ENCODE results near the gene HAND1.

Gene HAND1

GRCh38 chr5:154477382-154478223, 424 bp downstream of the HAND1 start:
- no peak for DNase-seq

GRCh38 chr5:154476354-154477205, 1.4 kb downstream of the HAND1 start:
- DNase-seq = no peak

- DNase-seq = no peak
These were observed 2.3 kb downstream of the HAND1 start for GRCh38 chr5:154475591-154476353.

- no peak for DNase-seq
These were observed 3.4 kb downstream of the HAND1 start for GRCh38 chr5:154474396-154475334.

- DNase-seq = no peak
These were observed 4.3 kb downstream of the HAND1 start for GRCh38 chr5:154473581-154474283.

GRCh38 chr5:154472871-154473580, 5.0 kb downstream of the HAND1 start:
- DNase-seq = no peak

GRCh38 chr5:154470947-154471870, 6.8 kb downstream of the HAND1 start:
- no peak for DNase-seq

DNA sequence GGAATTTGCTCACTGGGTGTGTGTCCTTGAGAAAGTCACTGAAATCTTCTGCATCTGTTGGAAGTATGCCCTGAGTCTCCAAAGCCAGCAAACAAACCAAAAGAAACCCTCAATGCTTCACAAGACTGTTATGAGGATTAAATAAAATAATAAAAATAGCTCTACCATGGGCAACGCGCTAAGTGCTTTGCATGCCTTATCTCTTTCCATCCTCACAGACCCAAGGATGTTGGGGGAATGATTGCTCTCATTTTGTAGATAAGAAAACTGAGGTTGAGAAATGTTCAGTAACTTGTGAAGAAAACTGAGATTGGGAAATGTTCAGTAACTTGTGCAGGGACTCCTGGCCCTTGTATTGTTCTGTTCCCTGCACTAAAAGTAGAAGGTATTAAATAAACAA, 7.9 kb downstream of the HAND1 start:
- DNase-seq = no peak

DNA sequence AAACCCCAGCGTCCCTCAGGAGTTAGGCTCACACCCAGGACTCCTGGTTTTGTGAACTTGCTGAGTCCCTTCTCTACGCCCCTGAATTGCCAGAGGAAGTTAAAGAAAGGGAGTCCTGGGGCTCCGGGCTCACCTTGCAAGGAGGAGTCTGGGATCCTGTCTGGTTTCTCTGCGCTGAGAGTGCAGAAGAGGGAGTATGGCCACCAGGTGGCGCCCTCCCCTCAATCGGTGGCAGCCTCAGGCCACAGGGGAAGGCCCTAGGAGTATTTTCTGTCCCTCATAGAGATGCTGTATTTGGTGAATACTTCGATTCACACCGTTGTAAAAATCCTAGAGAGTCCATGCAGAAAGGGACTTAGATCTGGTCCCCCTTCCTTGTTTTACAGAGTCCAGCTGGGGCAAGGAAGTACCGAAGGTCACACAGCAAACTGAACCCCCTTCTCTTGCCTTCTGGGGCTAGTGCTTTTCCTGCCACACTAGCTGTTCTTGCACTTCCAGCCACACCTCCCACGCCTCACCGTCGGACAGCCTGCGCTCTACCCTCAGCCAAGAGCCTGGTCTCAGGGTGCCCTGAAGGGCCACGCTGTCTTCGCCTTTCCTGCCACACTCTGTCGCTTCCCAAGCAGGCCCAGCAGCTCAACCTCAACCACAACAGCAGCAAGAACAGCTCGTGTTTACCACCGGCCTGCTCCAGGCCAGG, 10.2 kb downstream of the HAND1 start:
- no peak for DNase-seq

- DNase-seq = no peak
These were observed 11.4 kb downstream of the HAND1 start for GRCh38 chr5:154466671-154467070.

- DNase-seq = no peak
These were observed 11.9 kb downstream of the HAND1 start for GRCh38 chr5:154466147-154466546.

GRCh38 chr5:154465169-154465568, 12.9 kb downstream of the HAND1 start:
- DNase-seq = no peak

GRCh38 chr5:154464438-154464837, 13.6 kb downstream of the HAND1 start:
- DNase-seq = no peak

GRCh38 chr5:154461531-154461930, 16.5 kb downstream of the HAND1 start:
- no peak for DNase-seq

DNA sequence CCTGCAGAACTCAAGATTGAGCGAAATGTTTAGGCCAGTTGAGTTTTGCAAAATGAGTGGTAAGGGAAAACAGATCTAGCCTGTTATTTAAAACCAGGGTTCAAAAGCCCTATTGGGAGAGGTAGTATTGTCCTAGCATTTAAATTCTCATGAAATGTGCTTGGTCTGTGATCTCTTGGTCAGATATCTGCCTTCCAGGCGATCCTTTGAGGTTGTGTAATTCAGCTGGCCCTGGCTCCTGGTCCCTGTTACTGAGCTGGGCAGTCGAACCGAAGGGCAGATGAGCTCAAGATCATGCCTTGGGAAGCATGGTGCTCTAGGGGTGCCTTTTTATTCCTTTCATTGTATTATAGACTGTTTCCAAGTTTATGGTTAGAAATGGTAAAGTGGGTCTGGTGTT, 17.9 kb downstream of the HAND1 start:
- no peak for DNase-seq

- no peak for DNase-seq
These were observed 19.0 kb downstream of the HAND1 start for GRCh38 chr5:154459015-154459414.

DNA sequence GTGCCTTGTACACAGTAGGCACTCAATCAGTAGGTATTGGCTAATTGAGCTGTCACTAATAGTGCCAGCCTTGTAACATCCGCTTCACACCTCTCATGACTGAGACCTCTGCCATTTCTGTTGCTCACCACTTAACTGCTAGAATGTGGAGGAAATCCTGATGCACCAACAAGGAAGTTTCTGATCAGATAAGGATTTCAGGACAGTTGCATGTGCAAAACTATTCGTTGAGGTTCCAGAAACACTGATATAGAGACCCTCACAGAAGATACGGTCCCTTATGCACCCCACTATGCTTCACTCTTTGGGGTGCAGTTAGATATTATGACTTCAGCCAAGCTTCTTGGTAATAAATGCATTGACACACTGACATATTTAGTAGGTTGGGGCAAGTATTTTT, 21.5 kb downstream of the HAND1 start:
- DNase-seq = no peak

GRCh38 chr5:154455585-154455984, 22.4 kb downstream of the HAND1 start:
- no peak for DNase-seq

DNA sequence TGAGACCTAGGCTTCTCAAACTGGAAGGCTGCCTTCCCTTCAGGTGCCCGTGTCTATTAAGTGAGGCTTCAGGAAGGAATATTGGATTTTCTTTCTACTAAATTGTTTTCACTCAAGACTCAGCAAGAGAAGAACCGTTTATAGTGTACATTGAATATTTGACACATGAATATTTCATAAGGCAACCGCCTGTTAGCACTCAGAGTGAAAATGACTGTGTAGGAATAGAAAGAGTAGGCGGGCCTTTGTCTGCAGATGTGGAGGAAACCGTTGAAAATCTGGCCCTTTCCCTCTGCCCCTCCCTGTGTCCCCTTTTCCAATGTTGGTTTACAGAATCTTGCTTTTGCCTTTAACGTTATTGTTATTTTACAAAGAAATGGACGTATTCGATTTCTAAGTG, 26.1 kb downstream of the HAND1 start:
- no peak for DNase-seq

Data from NCI-H1436 treated with DMSO at 0.1 percent for 48 hours (cell line).